Measurements from ENCODE around the gene CDK1.
"Not testable (repeated sequence)": the region's sequence is repeated elsewhere in the genome, so short reads cannot be mapped to it uniquely, and the experiment has no call there.

CDK1 gene

GRCh38 chr10:60817398-60817805 lies 39.1 kb downstream of the CDK1 start:
- no peak for DNase-seq

GRCh38 chr10:60818134-60818770 lies 40.0 kb downstream of the CDK1 start:
- no peak for DNase-seq

- DNase-seq: no peak
Measured at GRCh38 chr10:60819271-60819670, 41.0 kb downstream of the CDK1 start.

- DNase-seq: no peak
Measured at GRCh38 chr10:60820093-60820754, 41.9 kb downstream of the CDK1 start.

- DNase-seq: no peak
Measured at GRCh38 chr10:60821656-60822055, 43.4 kb downstream of the CDK1 start.

GRCh38 chr10:60822809-60823208 lies 44.5 kb downstream of the CDK1 start:
- no peak for DNase-seq

GRCh38 chr10:60823324-60823723 lies 45.0 kb downstream of the CDK1 start:
- DNase-seq: no peak

GRCh38 chr10:60825520-60825919 lies 47.2 kb downstream of the CDK1 start:
- no peak for DNase-seq

- no peak for DNase-seq
Measured at GRCh38 chr10:60827791-60828488, 49.7 kb downstream of the CDK1 start.

GRCh38 chr10:60828489-60828852 lies 50.2 kb downstream of the CDK1 start:
- no peak for DNase-seq

- DNase-seq: not testable (repeated sequence)
Measured at GRCh38 chr10:60832136-60832535, 53.9 kb downstream of the CDK1 start.

- DNase-seq: no peak
Measured at GRCh38 chr10:60834401-60834800, 56.1 kb downstream of the CDK1 start.

- DNase-seq: no peak
Measured at GRCh38 chr10:60835049-60835448, 56.8 kb downstream of the CDK1 start.

GRCh38 chr10:60841227-60841626 lies 62.9 kb downstream of the CDK1 start:
- DNase-seq: not testable (repeated sequence)

- no peak for DNase-seq
Measured at GRCh38 chr10:60842694-60843093, 64.4 kb downstream of the CDK1 start.
